Measurements from ENCODE around the gene ABR. TPM values are rescaled to one million over a fixed set of nuclear protein-coding genes. Genes with fewer than 3 reads are reported as not detected.

The ABR gene
- polyA plus RNA-seq, 3 donors: 19.8 to 160 (median 26.0) TPM

DNA sequence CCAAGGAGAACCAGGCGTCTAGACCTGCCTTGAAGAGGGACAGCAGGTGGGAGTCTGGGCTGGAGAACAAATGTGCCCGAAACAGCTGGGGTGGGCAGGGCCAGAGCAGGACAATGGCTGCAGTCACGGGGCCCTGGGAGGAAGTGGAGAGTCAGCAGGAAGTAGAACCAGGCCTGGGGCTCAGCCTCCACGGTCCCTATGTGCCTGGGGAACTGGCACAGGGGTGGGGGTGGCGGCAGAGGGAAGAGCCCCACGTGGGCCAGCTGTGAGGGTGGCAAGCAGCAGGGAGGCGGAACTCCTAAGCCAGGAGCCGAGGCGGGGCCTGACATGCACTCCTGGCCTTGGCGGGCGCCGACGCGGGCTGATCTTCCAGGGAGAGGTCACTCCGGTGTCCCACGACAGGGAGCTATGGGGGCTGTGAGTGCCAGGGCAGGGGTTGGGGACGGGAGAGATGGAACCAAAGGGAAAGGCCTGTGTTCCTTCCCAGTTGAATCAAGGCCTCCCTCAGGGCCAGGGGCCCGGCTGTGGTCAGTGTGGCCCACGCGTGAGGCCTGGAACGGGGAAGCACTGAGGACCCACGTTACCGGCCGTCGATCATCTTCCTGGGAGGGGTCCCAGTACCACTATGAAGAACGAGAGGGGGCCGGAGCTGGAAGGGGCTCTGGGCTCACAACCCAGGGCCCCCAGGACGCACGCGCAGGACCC lies 140.1 kb downstream of the ABR start:
- H3K4me3 ChIP-seq (replicated peaks in 1 of 3; ENCODE audit: low read depth in 2 of 3, low read length in 3 of 3): peak overlapping the region in 2 of 3 experiments; percentile 34 to 69
- 18% methylated on average over 25 of the region's 30 CpGs for WGBS (ENCODE audit: insufficient coverage)
- no peaks in the 10 kb centered on the region for H3K27me3 ChIP-seq (ENCODE audit: control insufficient read depth in 2 of 2, insufficient read depth in 2 of 2, low read length in 2 of 2)
- intact Hi-C loops (cut with micrococcal nuclease): no loop called here
- peaks cover 15 to 40% of the 10 kb centered on the region in 2 donors for H3K36me3 ChIP-seq (replicated peaks in 1 of 2; ENCODE audit: control insufficient read depth in 1 of 2, insufficient read depth in 2 of 2, low read length in 2 of 2)
- H3K9me3 Mint-ChIP-seq: peaks cover 0 to 3% (median 0%) of the 10 kb centered on the region in 7 donors
- H2AFZ ChIP-seq (ENCODE audit: insufficient read depth, low read depth, low read length, poor library complexity, severe bottlenecking): peak overlapping the region; percentile 75
- H3K4me1 Mint-ChIP-seq: peaks cover 30% of the 10 kb centered on the region
- H3K36me3 Mint-ChIP-seq: peaks cover 26 to 44% of the 10 kb centered on the region in 2 donors
- H3K9me3 ChIP-seq (replicated peaks in 1 of 2; ENCODE audit: control insufficient read depth in 1 of 2, insufficient read depth in 1 of 2, low read length in 2 of 2): no peaks in the 10 kb centered on the region
- peak overlapping the region; percentile 77 to 91 for H3K4me3 Mint-ChIP-seq
- peak overlapping the region; percentile 80 to 83 for H3K27ac ChIP-seq (ENCODE audit: low read depth in 1 of 2, low read length in 2 of 2)
- H3K4me2 ChIP-seq (replicated peaks; ENCODE audit: extremely low read depth, low read length, poor library complexity, severe bottlenecking): peak overlapping the region; percentile 70
- DNase-seq: peak; percentile 94 to 97 (median 96)
- H4K20me1 ChIP-seq (ENCODE audit: insufficient read depth, low read length): peaks cover 86% of the 10 kb centered on the region
- H3K27me3 Mint-ChIP-seq (ENCODE audit: low read depth in 3 of 3): peaks cover 0 to 2% (median 0%) of the 10 kb centered on the region in 3 donors
- TF ChIP-seq, protein P1, sequence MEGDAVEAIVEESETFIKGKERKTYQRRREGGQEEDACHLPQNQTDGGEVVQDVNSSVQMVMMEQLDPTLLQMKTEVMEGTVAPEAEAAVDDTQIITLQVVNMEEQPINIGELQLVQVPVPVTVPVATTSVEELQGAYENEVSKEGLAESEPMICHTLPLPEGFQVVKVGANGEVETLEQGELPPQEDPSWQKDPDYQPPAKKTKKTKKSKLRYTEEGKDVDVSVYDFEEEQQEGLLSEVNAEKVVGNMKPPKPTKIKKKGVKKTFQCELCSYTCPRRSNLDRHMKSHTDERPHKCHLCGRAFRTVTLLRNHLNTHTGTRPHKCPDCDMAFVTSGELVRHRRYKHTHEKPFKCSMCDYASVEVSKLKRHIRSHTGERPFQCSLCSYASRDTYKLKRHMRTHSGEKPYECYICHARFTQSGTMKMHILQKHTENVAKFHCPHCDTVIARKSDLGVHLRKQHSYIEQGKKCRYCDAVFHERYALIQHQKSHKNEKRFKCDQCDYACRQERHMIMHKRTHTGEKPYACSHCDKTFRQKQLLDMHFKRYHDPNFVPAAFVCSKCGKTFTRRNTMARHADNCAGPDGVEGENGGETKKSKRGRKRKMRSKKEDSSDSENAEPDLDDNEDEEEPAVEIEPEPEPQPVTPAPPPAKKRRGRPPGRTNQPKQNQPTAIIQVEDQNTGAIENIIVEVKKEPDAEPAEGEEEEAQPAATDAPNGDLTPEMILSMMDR (IDR thresholded peaks at IDR 0.05): no peak
- peaks cover 24 to 27% of the 10 kb centered on the region in 2 donors for H3K4me1 ChIP-seq (ENCODE audit: control insufficient read depth in 1 of 2, insufficient read depth in 2 of 2, low read length in 2 of 2)
- peak overlapping the region; percentile 92 to 96 (median 93) for H3K27ac Mint-ChIP-seq
- peaks cover 61% of the 10 kb centered on the region for H3K79me2 ChIP-seq (ENCODE audit: insufficient read depth, low read length)
- H3K9ac ChIP-seq (ENCODE audit: insufficient read depth, low read length, poor library complexity, severe bottlenecking): peak overlapping the region; percentile 55

DNA sequence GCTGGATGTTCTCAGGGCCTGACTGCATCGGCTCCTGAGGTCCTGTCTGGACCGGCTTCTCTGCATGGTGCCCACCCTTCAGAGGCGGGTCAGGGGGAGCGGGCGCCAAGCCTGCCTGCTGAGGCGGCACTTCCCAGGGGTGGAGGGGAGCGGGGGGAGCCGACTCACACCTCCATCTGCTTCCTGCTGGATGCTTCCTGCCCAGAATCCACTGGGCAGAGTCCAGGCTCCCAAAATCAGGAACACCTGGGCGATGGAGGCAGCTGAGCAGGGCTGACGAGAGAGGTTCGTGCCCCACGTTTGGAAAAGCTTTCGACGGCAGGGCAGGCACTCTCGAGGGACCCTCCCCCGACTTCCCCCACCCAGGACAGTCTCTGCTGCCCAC lies 140.7 kb downstream of the ABR start:
- peaks cover 59% of the 10 kb centered on the region for H3K79me2 ChIP-seq (ENCODE audit: insufficient read depth, low read length)

More for the DNA sequence above, 140.7 kb downstream of the ABR start:
- peak overlapping the region; percentile 54 to 91 for H3K4me3 Mint-ChIP-seq
- H3K27ac Mint-ChIP-seq: peak overlapping the region; percentile 63 to 96 (median 93)
- H2AFZ ChIP-seq (ENCODE audit: insufficient read depth, low read depth, low read length, poor library complexity, severe bottlenecking): peak overlapping the region; percentile 75
- H3K9me3 ChIP-seq (replicated peaks in 1 of 2; ENCODE audit: control insufficient read depth in 1 of 2, insufficient read depth in 1 of 2, low read length in 2 of 2): no peaks in the 10 kb centered on the region
- H3K27me3 Mint-ChIP-seq (ENCODE audit: low read depth in 3 of 3): peaks cover 0 to 2% (median 0%) of the 10 kb centered on the region in 3 donors
- H3K36me3 ChIP-seq (replicated peaks in 1 of 2; ENCODE audit: control insufficient read depth in 1 of 2, insufficient read depth in 2 of 2, low read length in 2 of 2): peaks cover 19 to 42% of the 10 kb centered on the region in 2 donors
- 72% methylated on average over 5 of the region's 16 CpGs for WGBS (ENCODE audit: insufficient coverage)
- H3K9ac ChIP-seq (ENCODE audit: insufficient read depth, low read length, poor library complexity, severe bottlenecking): peak overlapping the region; percentile 55
- peaks cover 86% of the 10 kb centered on the region for H4K20me1 ChIP-seq (ENCODE audit: insufficient read depth, low read length)
- TF ChIP-seq, protein P1 (IDR thresholded peaks at IDR 0.05): no peak
- H3K4me1 Mint-ChIP-seq: peaks cover 31% of the 10 kb centered on the region
- H3K4me2 ChIP-seq (replicated peaks; ENCODE audit: extremely low read depth, low read length, poor library complexity, severe bottlenecking): peak overlapping the region; percentile 70
- peak overlapping the region in 2 of 3 experiments; percentile 22 to 69 for H3K4me3 ChIP-seq (replicated peaks in 1 of 3; ENCODE audit: low read depth in 2 of 3, low read length in 3 of 3)
- H3K27ac ChIP-seq (ENCODE audit: low read depth in 1 of 2, low read length in 2 of 2): peak overlapping the region; percentile 80 to 83
- no peaks in the 10 kb centered on the region for H3K27me3 ChIP-seq (ENCODE audit: control insufficient read depth in 2 of 2, insufficient read depth in 2 of 2, low read length in 2 of 2)
- no peak for DNase-seq
- H3K4me1 ChIP-seq (ENCODE audit: control insufficient read depth in 1 of 2, insufficient read depth in 2 of 2, low read length in 2 of 2): peaks cover 24 to 27% of the 10 kb centered on the region in 2 donors
- H3K9me3 Mint-ChIP-seq: peaks cover 0 to 3% (median 0%) of the 10 kb centered on the region in 7 donors
- H3K36me3 Mint-ChIP-seq: peaks cover 29 to 43% of the 10 kb centered on the region in 2 donors
- intact Hi-C loops (cut with micrococcal nuclease): no loop called here
